ENCODE data around the gene ERICH2.

Gene ERICH2

DNA sequence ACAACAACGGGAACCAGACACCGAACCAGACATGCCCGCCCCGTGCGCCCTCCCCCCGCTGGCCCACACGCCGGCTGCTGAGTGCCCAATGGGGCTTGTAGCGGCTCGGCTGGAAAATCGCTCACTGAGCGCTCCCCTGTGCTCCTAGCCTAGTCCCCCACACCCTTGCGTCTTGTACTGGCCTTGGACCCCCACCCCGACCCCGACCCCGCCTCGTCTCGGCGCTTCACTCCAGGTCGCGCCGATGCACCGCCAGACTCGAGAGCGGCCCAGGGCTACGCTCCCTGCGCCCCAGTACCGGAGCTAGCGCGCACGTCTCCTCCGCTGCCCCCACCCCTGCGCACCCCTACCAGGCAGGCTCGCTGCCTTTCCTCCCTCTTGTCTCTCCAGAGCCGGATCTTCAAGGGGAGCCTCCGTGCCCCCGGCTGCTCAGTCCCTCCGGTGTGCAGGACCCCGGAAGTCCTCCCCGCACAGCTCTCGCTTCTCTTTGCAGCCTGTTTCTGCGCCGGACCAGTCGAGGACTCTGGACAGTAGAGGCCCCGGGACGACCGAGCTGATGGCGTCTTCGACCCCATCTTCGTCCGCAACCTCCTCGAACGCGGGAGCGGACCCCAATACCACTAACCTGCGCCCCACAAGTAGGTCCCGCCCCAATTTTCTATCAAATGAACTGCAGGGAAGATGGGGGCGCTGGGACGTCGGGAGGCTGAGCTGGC, 48.0 kb downstream of the ERICH2 start:
- DNase-seq = no peak

GRCh38 chr2:170818752-170819470, 48.7 kb downstream of the ERICH2 start:
- no peak for DNase-seq

DNA sequence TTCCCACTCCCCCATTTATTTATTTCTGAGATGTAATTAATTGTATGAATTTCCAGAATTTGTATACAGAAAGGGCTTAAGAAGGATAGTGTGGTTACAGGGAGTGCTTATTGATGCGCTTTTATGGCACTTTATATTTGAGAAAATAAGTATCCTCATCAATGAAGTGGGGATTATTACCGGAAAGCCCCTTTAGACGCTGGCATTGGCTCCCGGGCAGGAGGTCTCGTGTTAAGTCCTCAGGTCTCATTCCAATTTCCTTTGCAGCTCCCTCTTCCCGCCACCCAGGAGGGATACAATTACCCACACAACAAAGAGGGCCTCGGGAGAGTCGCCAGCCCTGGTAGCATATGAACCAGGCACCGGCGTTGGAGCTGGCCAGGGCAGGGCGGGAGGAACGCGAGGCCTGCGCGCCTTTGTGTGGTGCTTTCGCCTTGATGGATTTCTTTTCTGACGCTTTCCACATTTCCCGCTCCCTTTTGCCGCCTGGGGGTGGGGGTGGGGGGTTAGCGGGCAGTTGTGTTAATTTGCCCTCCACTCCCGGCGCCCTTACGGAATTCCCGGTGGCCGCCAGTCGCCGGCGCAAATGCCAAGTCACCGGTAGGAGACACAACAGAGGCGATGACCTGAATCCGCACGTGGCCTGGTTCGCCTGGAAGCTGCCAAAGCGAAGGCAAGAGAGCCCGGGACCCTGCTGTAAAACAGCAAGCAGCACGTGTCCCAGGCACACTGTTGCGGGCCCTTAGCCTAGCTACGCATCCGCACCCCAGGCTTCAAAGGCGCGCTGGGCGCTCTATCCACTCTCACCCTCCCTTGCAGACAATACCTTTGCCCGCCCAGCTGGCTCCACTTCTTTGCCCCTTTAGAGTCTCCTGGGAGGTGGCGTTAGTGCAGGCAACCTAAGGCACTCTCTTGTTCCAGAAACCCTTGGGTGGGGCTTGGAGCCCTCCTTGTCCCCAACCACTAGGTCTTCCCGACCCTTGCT, 49.8 kb downstream of the ERICH2 start:
- no peak for DNase-seq

DNA sequence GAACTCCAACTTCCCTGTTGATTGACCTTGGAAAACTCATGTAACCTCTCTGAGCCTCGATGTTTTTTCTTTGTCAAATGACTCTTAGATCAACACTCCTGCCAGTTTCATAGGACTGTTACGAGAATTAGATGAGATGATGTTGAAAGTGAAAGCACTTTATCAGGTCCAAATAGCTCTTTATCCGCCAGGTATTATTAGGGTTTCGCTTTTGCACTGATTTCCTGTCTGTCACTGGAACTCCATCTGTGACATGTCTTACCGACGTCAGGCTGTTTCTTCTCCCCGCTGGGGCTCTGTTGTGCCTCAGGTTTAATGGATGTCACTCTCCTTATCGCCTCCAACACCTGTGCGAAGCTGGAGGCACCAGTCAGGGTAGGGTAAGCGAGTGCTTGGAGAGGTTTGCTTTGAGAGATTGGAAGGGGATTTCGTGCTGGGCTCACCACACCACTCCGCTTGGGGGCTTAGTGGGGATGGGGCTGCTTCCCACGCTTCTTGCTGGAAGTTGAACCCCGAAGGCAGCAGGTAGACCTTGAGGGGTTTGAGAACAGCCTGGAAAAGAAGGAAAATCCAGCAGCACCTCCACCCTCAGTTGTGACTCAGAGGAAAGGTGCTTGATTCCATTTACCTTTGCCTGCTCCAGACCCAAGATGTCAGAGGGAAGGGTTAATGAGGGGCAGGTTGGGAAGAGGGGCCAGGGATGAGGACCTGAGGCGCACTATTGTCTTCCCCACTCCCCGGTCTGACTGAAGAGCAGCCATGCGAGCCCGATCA, 50.8 kb downstream of the ERICH2 start:
- no peak for DNase-seq

DNA sequence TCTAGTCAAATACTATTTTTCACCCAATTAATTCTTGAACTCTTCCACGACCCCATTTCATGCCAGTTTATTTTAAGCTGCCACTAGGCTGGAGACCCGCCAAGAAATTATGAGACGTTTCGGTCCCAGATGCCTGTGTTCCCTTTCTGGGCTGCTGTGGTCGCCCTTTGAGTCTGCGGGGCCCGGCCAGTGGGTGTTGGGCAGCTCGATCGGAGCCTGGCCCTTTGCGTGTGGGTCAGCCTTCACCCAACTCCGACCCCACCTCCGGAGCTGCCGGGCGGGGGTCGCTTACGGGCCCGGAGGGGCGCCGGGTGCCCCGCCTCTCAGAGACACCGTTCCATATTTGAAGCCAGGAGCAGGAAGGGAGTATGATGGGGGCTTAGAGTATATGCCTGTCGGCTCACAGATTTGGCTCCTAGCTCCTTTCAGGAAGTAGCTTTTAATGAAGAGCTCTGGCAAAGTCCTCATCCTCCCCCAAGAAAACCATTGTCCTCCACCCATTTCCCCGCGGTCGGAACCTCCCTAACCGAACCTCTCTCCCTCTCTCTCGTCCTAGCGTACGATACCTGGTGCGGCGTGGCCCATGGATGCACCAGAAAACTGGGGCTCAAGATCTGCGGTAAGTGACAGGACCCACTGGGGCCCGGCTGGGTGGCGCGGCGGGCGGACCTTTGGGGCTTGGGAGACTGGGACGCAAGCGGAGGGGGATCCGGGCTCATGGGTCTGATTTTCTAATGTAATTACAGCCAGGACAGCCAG, 51.5 kb downstream of the ERICH2 start:
- DNase-seq = no peak

- DNase-seq = no peak
These were observed 52.3 kb downstream of the ERICH2 start for GRCh38 chr2:170822290-170823087.

- no peak for DNase-seq
These were observed 53.1 kb downstream of the ERICH2 start for GRCh38 chr2:170823088-170823897.

DNA sequence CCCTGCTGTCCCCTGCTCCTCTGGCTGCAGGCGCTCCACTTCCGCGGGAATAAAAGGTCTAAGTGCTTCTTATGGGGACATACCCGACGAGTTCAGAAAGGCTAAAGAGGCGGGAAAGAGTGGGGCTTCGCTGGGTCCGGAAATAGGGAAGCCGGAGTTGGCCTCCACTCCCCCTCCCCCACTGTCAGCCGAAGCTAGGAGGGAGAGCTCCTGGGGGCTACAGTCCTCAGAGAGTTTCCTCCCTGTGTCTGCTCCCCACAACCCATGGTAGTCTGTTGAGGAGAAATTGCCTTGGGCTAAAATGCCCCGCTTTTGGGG, 53.7 kb downstream of the ERICH2 start:
- no peak for DNase-seq

DNA sequence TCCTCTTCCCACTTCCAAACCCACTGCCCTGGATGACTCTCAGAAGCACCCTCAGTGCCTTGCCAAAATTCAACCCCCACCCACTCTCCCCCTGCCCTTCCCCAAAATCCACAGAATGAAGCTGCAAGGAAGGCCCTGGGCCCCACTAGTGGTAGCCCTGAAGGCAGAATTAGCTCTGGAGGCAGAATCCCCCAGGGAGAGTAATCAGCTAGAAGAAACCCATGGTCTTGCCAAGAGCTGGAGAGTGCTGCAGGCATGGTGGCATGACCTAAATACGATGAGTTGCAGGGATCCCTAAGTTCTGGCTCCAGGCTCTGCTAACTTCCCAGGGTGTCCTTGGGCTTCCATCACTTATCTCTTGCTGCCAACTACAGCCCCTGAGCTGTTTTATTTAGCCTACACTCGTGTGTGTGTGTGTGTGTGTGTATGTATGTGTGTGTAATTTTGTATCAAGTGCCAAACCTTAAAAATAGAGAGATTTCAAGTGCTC, 54.4 kb downstream of the ERICH2 start:
- DNase-seq = no peak

DNA sequence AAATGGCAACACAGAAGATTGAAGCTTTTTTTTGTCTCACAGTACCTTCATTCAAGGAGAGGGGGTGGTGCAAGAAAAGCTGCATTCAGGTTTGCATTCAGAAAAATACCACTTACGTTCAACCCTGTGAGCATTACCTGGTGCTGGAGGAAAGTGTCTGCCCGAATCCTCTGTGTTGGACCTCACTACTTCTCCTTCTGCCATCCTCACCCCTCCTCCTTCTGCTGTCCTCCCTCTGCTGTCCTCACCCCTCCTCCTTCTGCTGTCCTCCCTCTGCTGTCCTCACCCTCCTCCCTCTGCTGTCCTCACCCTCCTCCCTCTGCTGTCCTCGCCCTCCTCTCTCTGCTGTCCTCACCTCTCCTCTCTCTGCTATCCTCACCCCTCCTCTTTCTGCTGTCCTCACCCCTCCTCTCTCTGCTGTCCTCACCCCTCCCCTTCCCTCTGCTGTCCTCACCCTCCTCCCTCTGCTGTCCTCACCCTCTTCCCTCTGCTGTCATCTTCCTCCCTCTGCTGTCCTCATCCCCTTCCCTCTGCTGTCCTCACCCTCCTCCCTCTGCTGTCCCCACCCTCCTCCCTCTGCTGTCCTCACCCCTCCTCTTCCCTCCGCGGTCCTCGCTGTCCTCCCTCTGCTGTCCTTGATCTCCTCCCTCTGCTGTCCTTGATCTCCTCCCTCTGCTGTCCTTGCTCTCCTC, 57.8 kb downstream of the ERICH2 start:
- no peak for DNase-seq

DNA sequence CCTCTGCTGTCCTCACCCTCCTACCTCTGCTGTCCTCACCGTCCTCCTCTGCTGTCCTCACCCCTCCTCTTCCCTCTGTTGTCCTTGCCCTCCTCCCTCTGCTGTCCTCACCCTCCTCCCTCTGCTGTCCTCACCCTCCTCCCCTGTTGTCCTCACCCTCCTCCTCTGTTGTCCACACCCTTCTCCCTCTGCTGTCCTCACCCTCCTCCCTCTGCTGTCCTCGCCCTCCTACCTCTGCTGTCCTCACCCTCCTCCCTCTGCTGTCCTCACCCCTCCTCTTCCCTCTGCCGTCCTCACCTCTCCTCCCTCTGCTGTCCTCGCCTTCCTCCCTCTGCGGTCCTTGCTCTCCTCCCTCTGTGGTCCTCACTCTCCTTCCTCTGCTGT, 58.3 kb downstream of the ERICH2 start:
- DNase-seq = no peak

DNA sequence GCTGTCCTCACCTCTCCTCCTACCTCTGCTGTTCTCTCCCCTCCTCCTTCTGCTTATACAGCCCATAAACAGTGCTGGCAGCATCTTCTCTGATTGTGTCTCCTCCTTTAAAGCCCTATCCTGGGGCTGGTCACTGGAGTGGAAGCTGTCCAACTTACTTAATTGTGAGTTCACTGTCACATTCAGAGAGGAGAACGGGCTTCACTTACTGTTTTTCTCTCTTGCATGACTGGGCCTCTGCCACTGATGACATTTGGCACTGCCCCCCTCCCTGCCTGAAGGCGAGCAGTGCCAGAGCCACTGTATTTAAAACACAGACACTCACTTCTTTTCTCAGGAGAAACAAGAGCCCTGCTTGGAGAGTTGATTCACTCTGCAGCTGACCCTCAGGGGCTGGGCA, 58.9 kb downstream of the ERICH2 start:
- no peak for DNase-seq

- no peak for DNase-seq
These were observed 60.0 kb downstream of the ERICH2 start for GRCh38 chr2:170830166-170830565.

DNA sequence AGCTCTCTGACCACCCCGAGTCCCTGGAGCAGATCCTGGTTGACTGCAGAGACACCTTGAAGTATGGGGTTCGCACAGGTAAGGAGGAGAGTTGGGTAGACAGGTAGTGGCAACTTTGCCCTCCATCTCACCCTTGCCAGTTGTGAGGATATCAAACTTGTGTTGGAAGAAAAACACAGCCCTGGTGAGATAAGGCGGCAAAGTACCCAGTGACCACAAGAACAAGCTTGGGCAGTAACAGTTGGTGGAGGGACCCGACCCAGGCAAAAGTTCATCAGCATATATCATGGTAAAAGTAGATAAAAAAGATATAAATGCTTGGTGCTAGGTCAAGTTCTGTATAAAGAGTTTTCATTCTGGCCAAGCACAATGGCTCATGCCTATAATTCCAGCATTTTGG, 60.9 kb downstream of the ERICH2 start:
- no peak for DNase-seq

- DNase-seq = no peak
These were observed 65.8 kb downstream of the ERICH2 start for GRCh38 chr2:170836027-170836426.

DNA sequence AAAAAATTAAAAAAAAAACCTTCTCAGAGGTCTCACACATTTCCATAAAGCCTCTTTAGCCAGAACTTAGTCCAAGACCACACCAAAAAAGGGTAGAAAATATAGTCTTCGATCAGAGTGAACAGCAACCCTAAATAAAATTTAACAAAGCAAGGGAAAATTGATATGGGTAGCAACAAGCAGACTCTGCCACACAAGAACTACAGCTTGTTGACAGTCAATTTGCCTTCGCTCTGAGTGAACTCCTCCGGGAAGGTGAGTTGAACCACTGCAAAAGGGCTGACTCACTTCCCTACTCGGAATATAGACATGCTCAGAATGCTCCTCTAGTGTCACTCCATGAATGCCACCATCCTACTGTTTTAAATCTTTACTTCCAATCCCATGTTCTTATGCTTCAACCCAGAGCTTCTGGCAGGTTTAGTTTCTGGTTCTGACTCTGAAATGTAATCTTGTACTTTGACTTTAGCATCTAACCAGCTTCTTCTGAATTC, 70.6 kb downstream of the ERICH2 start:
- DNase-seq = no peak

GRCh38 chr2:170842785-170843184, 72.6 kb downstream of the ERICH2 start:
- no peak for DNase-seq

DNA sequence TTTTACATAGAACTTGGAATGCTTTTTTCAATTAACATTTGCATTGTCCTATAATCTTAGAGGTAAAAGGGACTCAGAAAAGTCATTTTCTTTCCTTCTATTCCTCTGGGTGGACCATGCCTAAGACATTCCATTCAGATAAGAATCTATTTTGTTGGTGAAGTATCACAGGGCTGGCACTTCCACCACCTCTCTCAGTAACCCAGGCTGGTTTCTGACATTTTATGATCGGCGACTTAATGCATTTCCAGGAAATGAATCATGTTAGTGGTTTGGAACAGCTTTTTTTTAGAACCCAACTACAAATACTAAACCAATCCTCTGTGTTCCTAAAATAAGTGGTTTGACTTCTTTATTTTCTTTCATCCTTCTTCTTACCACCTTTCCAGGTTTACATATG, 73.5 kb downstream of the ERICH2 start:
- DNase-seq = no peak

DNA sequence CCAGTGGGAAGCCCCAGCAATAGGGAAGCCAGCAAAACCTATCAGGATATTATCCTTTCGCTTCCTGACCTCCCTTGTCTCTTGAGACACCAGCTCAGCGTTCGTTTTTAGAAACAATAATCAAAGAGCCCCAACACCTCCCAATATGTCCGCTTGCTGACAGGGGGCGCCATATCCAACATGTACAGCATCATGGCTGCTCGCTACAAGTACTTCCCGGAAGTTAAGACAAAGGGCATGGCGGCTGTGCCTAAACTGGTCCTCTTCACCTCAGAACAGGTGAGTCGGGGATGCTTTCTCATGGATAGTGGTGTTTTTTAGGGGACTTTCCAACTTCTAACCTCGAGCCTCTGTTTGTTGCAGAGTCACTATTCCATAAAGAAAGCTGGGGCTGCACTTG, 75.2 kb downstream of the ERICH2 start:
- peak; percentile 11 to 31 for DNase-seq

All from NCI-H1930 (cell line).